Endothelial cell of umbilical vein (primary cell): Measurements from ENCODE around the gene TRIM71. TPM values are rescaled to one million over a fixed set of nuclear protein-coding genes. Genes with fewer than 3 reads are reported as not detected.

ENCODE experiments used
- BruUV-seq: library from RNA; stranded (reverse); fragments of 400-500 nt; replicated peaks from 2 replicates; lab custom pipeline; 2021; lab: Mats Ljungman, UMichigan
- CTCF ChIA-PET: fragments of 300-600, 350-600 bp; sonication (Branson Sonifier 250); formaldehyde crosslinking; loops from one replicate; lab custom pipeline; 2021; ENCODE audit warnings: antibody characterized with exemption, inconsistent platforms; lab: Charles Lee
- POLR2A ChIA-PET: fragments of 300-600, 350-600 bp; sonication (Branson Sonifier 250); formaldehyde crosslinking; loops from one replicate; lab custom pipeline; 2021; ENCODE audit warnings: antibody characterized with exemption, inconsistent platforms; lab: Charles Lee
- DNase-seq: peaks from one replicate; pipeline ENCODE4 v3.0.0-alpha.2; 2011; ENCODE audit warnings: low read depth, low spot score
- FAIRE-seq: peaks from 2 replicates; lab custom pipeline; 2011; peaks lifted over from hg19 to GRCh38; lab: Jason Lieb, UNC
- H2AFZ ChIP-seq: 2 replicates; pipeline ENCODE4 v1.6.0; 2012; ENCODE audit warnings: low read depth, low read length, control low read depth, inconsistent platforms
- H3K27ac ChIP-seq: 2 replicates; pipeline ENCODE4 v1.5.1; 2011; ENCODE audit warnings: low read depth, mild to moderate bottlenecking, control low read depth, low read length, moderate library complexity; ENCODE audit not compliant: insufficient read depth
- H3K27me3 ChIP-seq, 2 experiments: 2 replicates each; pipeline versions ENCODE4 v1.6.0 to v1.6.1; 2011; ENCODE audit warnings: low read length in 2 of 2, mixed read lengths in 1 of 2; ENCODE audit not compliant: control insufficient read depth in 2 of 2, insufficient read depth in 2 of 2
- H3K36me3 ChIP-seq, 2 experiments: 2 replicates in 1 of 2; 3 replicates in 1 of 2; pipeline ENCODE4 v1.5.1; 2011; ENCODE audit warnings: low read length in 2 of 2, mild to moderate bottlenecking in 1 of 2, moderate library complexity in 1 of 2; ENCODE audit not compliant: control insufficient read depth in 2 of 2, insufficient read depth in 2 of 2; ENCODE audit errors: extremely low read depth in 1 of 2
- H3K4me1 ChIP-seq: 3 replicates; pipeline ENCODE4 v1.5.1; 2011; ENCODE audit warnings: mild to moderate bottlenecking, low read length; ENCODE audit not compliant: control insufficient read depth, insufficient read depth; ENCODE audit errors: extremely low read depth
- H3K4me2 ChIP-seq: 2 replicates; pipeline ENCODE4 v1.6.1; 2011; ENCODE audit warnings: low read length, control low read depth, mixed read lengths; ENCODE audit not compliant: insufficient read depth
- H3K4me3 ChIP-seq, 3 experiments: fragments of 200-600 bp in 1 of 3; sonication (generic), shearing (Covaris generic) in 1 of 3; replicated peaks in 1 of 3; 2 replicates each; pipeline ENCODE4 v1.5.1; 2011 to 2016; ENCODE audit warnings: control low read depth in 3 of 3, low read length in 3 of 3, mild to moderate bottlenecking in 2 of 3, inconsistent platforms in 1 of 3, low read depth in 1 of 3, moderate library complexity in 1 of 3; ENCODE audit not compliant: insufficient read depth in 1 of 3
- H3K79me2 ChIP-seq: 2 replicates; pipeline ENCODE4 v1.6.0; 2012; ENCODE audit warnings: low read length, inconsistent platforms; ENCODE audit not compliant: control insufficient read depth, insufficient read depth
- H3K9ac ChIP-seq: replicated peaks from 2 replicates; pipeline ENCODE3; 2011; ENCODE audit warnings: low read length, control low read depth; ENCODE audit not compliant: insufficient read depth; ENCODE audit errors: extremely low read depth
- H3K9me1 ChIP-seq: replicated peaks from 3 replicates; pipeline ENCODE4 v1.6.0; 2011; ENCODE audit warnings: mild to moderate bottlenecking, low read length; ENCODE audit not compliant: control insufficient read depth, insufficient read depth; ENCODE audit errors: extremely low read depth
- H3K9me3 ChIP-seq: replicated peaks from 2 replicates; pipeline ENCODE4 v1.5.1; 2012; ENCODE audit warnings: low read length, inconsistent platforms; ENCODE audit not compliant: control insufficient read depth, insufficient read depth
- H4K20me1 ChIP-seq: replicated peaks from 2 replicates; pipeline ENCODE3; 2011; ENCODE audit warnings: mild to moderate bottlenecking, low read length; ENCODE audit not compliant: control insufficient read depth, insufficient read depth; ENCODE audit errors: extremely low read depth
- CTCF ChIP-seq, 2 donors: IDR thresholded peaks; 1 replicate in 1 of 2; 2 replicates in 1 of 2; pipeline ENCODE4 v1.5.1; 2011; ENCODE audit warnings: low read length in 2 of 2, mild to moderate bottlenecking in 2 of 2, moderate library complexity in 2 of 2, control low read depth in 1 of 2, inconsistent platforms in 1 of 2, low read depth in 1 of 2; ENCODE audit not compliant: insufficient read depth in 1 of 2; ENCODE audit errors: extremely low read depth in 1 of 2
- EZH2 ChIP-seq: IDR thresholded peaks from 2 replicates; pipeline ENCODE4 v1.6.1; 2012; ENCODE audit warnings: borderline replicate concordance, low read depth, mild to moderate bottlenecking, moderate library complexity, low read length, inconsistent platforms; ENCODE audit not compliant: severe bottlenecking
- FOS ChIP-seq: IDR thresholded peaks from 2 replicates; pipeline ENCODE4 v1.6.1; 2011; ENCODE audit warnings: mild to moderate bottlenecking, low read length, moderate library complexity, borderline replicate concordance; ENCODE audit not compliant: insufficient read depth
- GATA2 ChIP-seq: IDR thresholded peaks from 2 replicates; pipeline ENCODE4 v1.7.0; 2011; ENCODE audit warnings: low read depth, mild to moderate bottlenecking, moderate library complexity, mixed read lengths, low read length; ENCODE audit not compliant: insufficient read length, insufficient read depth
- JUN ChIP-seq: IDR thresholded peaks from 2 replicates; pipeline ENCODE4 v1.6.1; 2011; ENCODE audit warnings: borderline replicate concordance, low read depth; ENCODE audit not compliant: insufficient read length, insufficient read depth
- MAX ChIP-seq: IDR thresholded peaks from 2 replicates; pipeline ENCODE4 v1.6.1; 2011; ENCODE audit not compliant: insufficient read depth, insufficient read length
- MYC ChIP-seq: IDR thresholded peaks from one replicate; pipeline ENCODE4 v1.6.1; 2011; ENCODE audit warnings: mild to moderate bottlenecking, low read depth, low read length
- POLR2A ChIP-seq: IDR thresholded peaks from 2 replicates; pipeline ENCODE4 v1.6.1; 2012; ENCODE audit warnings: low read depth, mild to moderate bottlenecking, control low read depth, low read length
- POLR2AphosphoS5 ChIP-seq: IDR thresholded peaks from 2 replicates; pipeline ENCODE4 v1.6.1; 2012; ENCODE audit warnings: low read depth, mild to moderate bottlenecking, control low read depth, low read length, moderate library complexity; ENCODE audit not compliant: insufficient read depth
- dilution Hi-C: fragments of 300-500 bp; cut with MboI; formaldehyde crosslinking; loops from one replicate; pipeline ENCODE4 v1.15.0; 2019; ENCODE audit warnings: low sequenced_read_pairs; ENCODE audit not compliant: extremely low pct_ligation_motif_present
- intact Hi-C: fragments of 100-400 bp; cut with micrococcal nuclease; formaldehyde crosslinking; loops from one replicate; pipeline ENCODE4 v1.10.0; 2022
- polyA plus RNA-seq, 4 experiments: library from polyadenylated mRNA; depleted of rRNA in 3 of 4; stranded (reverse) in 3 of 4; unstranded in 1 of 4; fragments of >200 nt; gene quantifications; 2 replicates each; pipeline versions ENCODE4 v1.2.1 to v1.2.3, GENCODE V29; 2011 to 2012; ENCODE audit warnings: missing spikeins in 1 of 4
- total RNA-seq: library from RNA; stranded (reverse); gene quantifications from 2 replicates; pipeline ENCODE4 v1.2.3, GENCODE V29; 2021

Gene TRIM71
- total and polyA plus RNA-seq, 2 donors (not counting 3 experiments of a cell fraction or from before 2014, with no cell fraction given) = not detected

- TF ChIP-seq JUN (no peak), CTCF (IDR thresholded peaks at IDR 0.05; ENCODE audit: extremely low read depth in 1 of 2, insufficient read depth in 1 of 2, low read depth in 1 of 2, low read length in 2 of 2) (no peak), GATA2 (no peak), POLR2AphosphoS5 (no peak), MAX (no peak), POLR2A (no peak), FOS (no peak), EZH2 (no peak), MYC (no peak)
- H4K20me1 ChIP-seq = no peaks in the 10 kb centered on the region
- dilution Hi-C loops (no loop called here), intact Hi-C loops (no loop called here)
- no peaks in the 10 kb centered on the region for H3K4me1 ChIP-seq
- H3K27ac ChIP-seq = no peak overlapping the region
- no peak overlapping the region for H3K9ac ChIP-seq
- H3K9me3 ChIP-seq = no peaks in the 10 kb centered on the region
- H3K9me1 ChIP-seq = no peaks in the 10 kb centered on the region
- FAIRE-seq (no peak), DNase-seq (no peak)
- POLR2A ChIA-PET = no interaction called here
- peaks cover 0 to 4% of the 10 kb centered on the region in 2 experiments for H3K27me3 ChIP-seq
- BruUV-seq = no TSS peak
- CTCF ChIA-PET = no interaction called here
- H3K36me3 ChIP-seq = no peaks in the 10 kb centered on the region
- no peaks in the 10 kb centered on the region for H3K79me2 ChIP-seq
- H2AFZ ChIP-seq = no peak overlapping the region
- H3K4me2 ChIP-seq = no peak overlapping the region
- no peak overlapping the region for H3K4me3 ChIP-seq
These were observed 38.6 kb downstream of the TRIM71 start for GRCh38 chr3:32856355-32856889.
